ENCODE results near the gene NUBPL. TPM values are rescaled to one million over a fixed set of nuclear protein-coding genes. Genes with fewer than 3 reads are reported as not detected.
"Not testable (repeated sequence)": the region's sequence is repeated elsewhere in the genome, so short reads cannot be mapped to it uniquely, and the experiment has no call there.

NUBPL gene
- total RNA-seq, 6 donors from 2014 or later, result 3.2 to 15.2 (median 8.2) TPM

GRCh38 chr14:31858868-31859267 is 297.7 kb downstream of the NUBPL start:
- H3K27ac ChIP-seq, result no peak overlapping the region
- no peaks in the 10 kb centered on the region for H3K9me3 ChIP-seq
- H3K27me3 ChIP-seq, result no peaks in the 10 kb centered on the region
- no peaks in the 10 kb centered on the region for H3K4me1 ChIP-seq
- DNase-seq (no peak), ATAC-seq (ENCODE audit: low FRiP score in 2 of 2) (no peak)
- no peaks in the 10 kb centered on the region for H3K36me3 ChIP-seq
- TF ChIP-seq POLR2A (IDR thresholded peaks at IDR 0.05), result no peak
- no peak for TF ChIP-seq CTCF (IDR thresholded peaks at IDR 0.05)
- TF ChIP-seq EP300 (IDR thresholded peaks at IDR 0.05), result no peak
- no peak for TF ChIP-seq POLR2AphosphoS5 (IDR thresholded peaks at IDR 0.05)
- H3K4me3 ChIP-seq, result no peak overlapping the region
- WGBS, 2 donors, result 74 to 95% methylated on average over 1 of the region's 1 CpG

- no peak overlapping the region for H3K4me3 ChIP-seq
- TF ChIP-seq EP300 (IDR thresholded peaks at IDR 0.05), result no peak
- TF ChIP-seq POLR2A (IDR thresholded peaks at IDR 0.05), result no peak
- TF ChIP-seq POLR2AphosphoS5 (IDR thresholded peaks at IDR 0.05), result no peak
- no peak for TF ChIP-seq CTCF (IDR thresholded peaks at IDR 0.05)
- WGBS, 2 donors, result 93 to 99% methylated on average over 11 of the region's 13 CpGs
- no peaks in the 10 kb centered on the region for H3K36me3 ChIP-seq
- no peak for DNase-seq
- H3K27me3 ChIP-seq, result no peaks in the 10 kb centered on the region
- H3K27ac ChIP-seq, result no peak overlapping the region
- H3K4me1 ChIP-seq, result no peaks in the 10 kb centered on the region
- no peak for ATAC-seq (ENCODE audit: low FRiP score in 2 of 2)
- no peaks in the 10 kb centered on the region for H3K9me3 ChIP-seq
Observed at GRCh38 chr14:31864937-31865855, 304.0 kb downstream of the NUBPL start.

DNA sequence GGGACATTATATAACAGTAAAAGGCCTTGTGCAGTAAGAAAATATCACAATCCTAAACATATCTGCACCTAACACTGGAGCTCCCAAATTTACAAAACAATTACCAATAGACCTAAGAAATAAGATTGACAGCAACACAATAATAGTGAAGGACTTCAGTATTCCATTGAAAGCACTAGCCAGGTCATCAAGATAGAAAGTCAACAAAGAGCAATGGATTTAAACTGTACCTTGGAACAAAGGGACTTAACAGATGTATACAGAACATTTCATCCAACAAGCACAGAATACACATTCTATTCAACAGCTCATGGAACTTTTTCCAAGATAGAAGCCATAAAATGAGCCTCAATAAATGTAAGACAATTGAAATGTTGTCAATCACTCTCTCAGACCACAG is 306.4 kb downstream of the NUBPL start:
- H3K27ac ChIP-seq, result no peak overlapping the region
- no peak for TF ChIP-seq POLR2AphosphoS5 (IDR thresholded peaks at IDR 0.05)
- TF ChIP-seq POLR2A (IDR thresholded peaks at IDR 0.05), result no peak
- no peak for TF ChIP-seq CTCF (IDR thresholded peaks at IDR 0.05)
- no peak for TF ChIP-seq EP300 (IDR thresholded peaks at IDR 0.05)
- no peak for ATAC-seq (ENCODE audit: low FRiP score in 2 of 2)

DNA sequence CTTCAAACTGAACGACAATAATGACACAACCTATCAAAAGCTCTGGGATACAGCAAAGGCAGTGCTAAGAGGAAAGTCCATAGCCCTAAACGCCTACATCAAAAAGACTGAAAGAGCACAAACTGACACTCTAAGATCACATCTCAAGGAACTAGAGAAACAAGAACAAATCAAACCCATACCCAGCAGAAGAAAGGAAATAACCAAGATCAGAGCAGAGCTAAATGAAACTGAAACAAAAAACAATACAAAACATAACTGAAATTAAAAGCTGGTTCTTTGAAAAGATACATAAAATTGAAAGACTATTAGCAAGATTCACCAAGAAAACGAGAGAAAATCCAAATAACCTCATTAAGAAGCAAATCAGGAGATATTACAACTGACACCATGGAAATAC is 306.9 kb downstream of the NUBPL start:
- WGBS, 2 donors, result 87 to 91% methylated on average over 3 of the region's 3 CpGs
- H3K4me3 ChIP-seq; DNase-seq; H3K27me3 ChIP-seq; H3K4me1 ChIP-seq; H3K36me3 ChIP-seq; ATAC-seq (ENCODE audit: low FRiP score in 2 of 2); H3K27ac ChIP-seq; H3K9me3 ChIP-seq: not testable (repeated sequence)

More for the DNA sequence above, 306.4 kb downstream of the NUBPL start:
- Histone ChIP-seq H3K27me3 (no peaks in the 10 kb centered on the region), H3K4me3 (no peak overlapping the region), H3K36me3 (no peaks in the 10 kb centered on the region), H3K9me3 (no peaks in the 10 kb centered on the region), H3K4me1 (no peaks in the 10 kb centered on the region)
- no peak for DNase-seq

DNA sequence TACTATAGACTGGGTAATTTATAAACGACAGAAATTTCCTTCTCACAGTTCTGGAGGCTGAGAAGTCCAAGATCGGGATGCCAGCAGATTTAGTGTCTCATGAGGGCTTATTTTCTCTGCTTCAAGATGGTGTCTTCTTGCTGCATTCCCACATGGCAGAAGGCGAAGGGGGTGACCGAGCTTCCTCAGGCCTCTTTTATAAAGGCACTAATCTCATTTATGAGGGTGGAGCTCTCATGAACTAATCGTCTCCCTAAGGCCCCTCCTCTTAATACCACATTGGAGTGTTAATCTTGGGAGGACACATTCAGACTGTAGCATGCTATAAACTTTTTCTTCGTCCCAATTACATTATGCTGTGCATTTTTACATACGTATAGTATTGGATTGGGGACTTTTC is 315.5 kb downstream of the NUBPL start:
- Histone ChIP-seq H3K27ac (peak overlapping the region in 2 of 4 donors; percentile 57 to 75), H3K9me3 (no peaks in the 10 kb centered on the region)
- no peak for ATAC-seq (ENCODE audit: low FRiP score in 2 of 2)

More for the DNA sequence above, 315.5 kb downstream of the NUBPL start:
- TF ChIP-seq POLR2A (IDR thresholded peaks at IDR 0.05) (no peak), CTCF (IDR thresholded peaks at IDR 0.05) (no peak), POLR2AphosphoS5 (IDR thresholded peaks at IDR 0.05) (no peak), EP300 (IDR thresholded peaks at IDR 0.05) (no peak)
- 85 to 88% methylated on average over 7 of the region's 7 CpGs for WGBS, 2 donors
- Histone ChIP-seq H3K4me1 (peaks cover 0 to 8% (median 6%) of the 10 kb centered on the region in 4 donors), H3K27me3 (no peaks in the 10 kb centered on the region), H3K4me3 (no peak overlapping the region), H3K36me3 (no peaks in the 10 kb centered on the region)
- DNase-seq, result no peak
